Measurements from ENCODE around the gene CDKN2A.
A peak's percentile ranks its signal among the peaks of the same experiment; 100 is the strongest.

CDKN2A gene

GRCh38 chr9:21993893-21994555 lies at the start of gene CDKN2A:
Gene CDKN2A, minus strand, starts transcription at chr9:21994392.
- peak; percentile 90 for DNase-seq

- DNase-seq, result no peak
Observed at GRCh38 chr9:22043928-22044327, 49.7 kb upstream of the CDKN2A start.

GRCh38 chr9:22041775-22042174 lies 47.6 kb upstream of the CDKN2A start:
- no peak for DNase-seq

- DNase-seq, result no peak
Observed at GRCh38 chr9:22041344-22041743, 47.2 kb upstream of the CDKN2A start.

- DNase-seq, result no peak
Observed at GRCh38 chr9:22040760-22041159, 46.6 kb upstream of the CDKN2A start.

- DNase-seq, result no peak
Observed at GRCh38 chr9:22039258-22039657, 45.1 kb upstream of the CDKN2A start.

- peak; percentile 28 for DNase-seq
Observed at GRCh38 chr9:22037954-22038690, 43.9 kb upstream of the CDKN2A start.

GRCh38 chr9:22036866-22037626 lies 42.9 kb upstream of the CDKN2A start:
- no peak for DNase-seq

GRCh38 chr9:22035591-22036011 lies 41.4 kb upstream of the CDKN2A start:
- DNase-seq, result no peak

- no peak for DNase-seq
Observed at GRCh38 chr9:22033012-22033630, 38.9 kb upstream of the CDKN2A start.

GRCh38 chr9:22031655-22032411 lies 37.6 kb upstream of the CDKN2A start:
- DNase-seq, result no peak

GRCh38 chr9:22030101-22030598 lies 36.0 kb upstream of the CDKN2A start:
- DNase-seq, result no peak

- DNase-seq, result no peak
Observed at GRCh38 chr9:22029231-22029630, 35.0 kb upstream of the CDKN2A start.

- no peak for DNase-seq
Observed at GRCh38 chr9:22028394-22028793, 34.2 kb upstream of the CDKN2A start.

- DNase-seq, result no peak
Observed at GRCh38 chr9:22026696-22027095, 32.5 kb upstream of the CDKN2A start.

GRCh38 chr9:22022396-22022795 lies 28.2 kb upstream of the CDKN2A start:
- DNase-seq, result no peak

GRCh38 chr9:22010866-22011625 lies 16.9 kb upstream of the CDKN2A start:
- no peak for DNase-seq

- DNase-seq, result no peak
Observed at GRCh38 chr9:22009506-22009867, 15.3 kb upstream of the CDKN2A start.

GRCh38 chr9:22008717-22009505 lies 14.7 kb upstream of the CDKN2A start, which contains the start of gene CDKN2B:
Gene CDKN2B, minus strand, starts transcription at chr9:22009305. Its CDS starts 352 bp downstream, at chr9:22008953.
- peak; percentile 79 for DNase-seq

GRCh38 chr9:22008384-22008716 lies 14.2 kb upstream of the CDKN2A start:
- no peak for DNase-seq

Measured in DMS79 treated with DMSO at 0.1 percent for 48 hours (cell line).